Measurements from ENCODE around the gene AGMO.
A peak's percentile ranks its signal among the peaks of the same experiment; 100 is the strongest.
"Not testable (repeated sequence)": the region's sequence is repeated elsewhere in the genome, so short reads cannot be mapped to it uniquely, and the experiment has no call there.

Gene AGMO

GRCh38 chr7:15306296-15306695 is 255.5 kb downstream of the AGMO start:
- no peak for DNase-seq

GRCh38 chr7:15305002-15305600 is 256.7 kb downstream of the AGMO start:
- peak; percentile 20 for DNase-seq

- DNase-seq, result no peak
Observed at GRCh38 chr7:15303357-15303756, 258.5 kb downstream of the AGMO start.

GRCh38 chr7:15300986-15301385 is 260.8 kb downstream of the AGMO start:
- not testable (repeated sequence) for DNase-seq

GRCh38 chr7:15292138-15292537 is 269.7 kb downstream of the AGMO start:
- no peak for DNase-seq

GRCh38 chr7:15291699-15292098 is 270.1 kb downstream of the AGMO start:
- no peak for DNase-seq

- DNase-seq, result no peak
Observed at GRCh38 chr7:15288741-15289140, 273.1 kb downstream of the AGMO start.

- no peak for DNase-seq
Observed at GRCh38 chr7:15284396-15284795, 277.4 kb downstream of the AGMO start.

- DNase-seq, result no peak
Observed at GRCh38 chr7:15280078-15280733, 281.6 kb downstream of the AGMO start.

- no peak for DNase-seq
Observed at GRCh38 chr7:15279640-15280039, 282.2 kb downstream of the AGMO start.

GRCh38 chr7:15257689-15258088 is 304.1 kb downstream of the AGMO start:
- DNase-seq, result no peak

- DNase-seq, result no peak
Observed at GRCh38 chr7:15252181-15252580, 309.6 kb downstream of the AGMO start.

GRCh38 chr7:15248514-15248913 is 313.3 kb downstream of the AGMO start:
- DNase-seq, result no peak

- no peak for DNase-seq
Observed at GRCh38 chr7:15245831-15246230, 316.0 kb downstream of the AGMO start.

- DNase-seq, result no peak
Observed at GRCh38 chr7:15239801-15240200, 322.0 kb downstream of the AGMO start.

- no peak for DNase-seq
Observed at GRCh38 chr7:15236952-15237351, 324.9 kb downstream of the AGMO start.

- no peak for DNase-seq
Observed at GRCh38 chr7:15234431-15234830, 327.4 kb downstream of the AGMO start.

- DNase-seq, result peak; percentile 76
Observed at GRCh38 chr7:15228831-15229230, 333.0 kb downstream of the AGMO start.

- DNase-seq, result no peak
Observed at GRCh38 chr7:15225981-15226380, 335.8 kb downstream of the AGMO start.

GRCh38 chr7:15219758-15220157 is 342.1 kb downstream of the AGMO start:
- no peak for DNase-seq

GRCh38 chr7:15218261-15218660 is 343.6 kb downstream of the AGMO start:
- DNase-seq, result no peak

GRCh38 chr7:15215616-15216015 is 346.2 kb downstream of the AGMO start:
- DNase-seq, result no peak

GRCh38 chr7:15214976-15215375 is 346.8 kb downstream of the AGMO start:
- DNase-seq, result no peak

GRCh38 chr7:15213093-15213492 is 348.7 kb downstream of the AGMO start:
- DNase-seq, result no peak

GRCh38 chr7:15209429-15209828 is 352.4 kb downstream of the AGMO start:
- no peak for DNase-seq
